T-helper 2 cell treated with Interferon-gamma antibody and Interleukin-4, amounts not matched to agents 100 ng/mL and 5 ng/mL, for 36 hours (primary cell): ENCODE measurements around the gene BCL11A. TPM values are rescaled to one million over a fixed set of nuclear protein-coding genes. Genes with fewer than 3 reads are reported as not detected.

Source experiments
- intact Hi-C: fragments of 100-400 bp; cut with micrococcal nuclease; formaldehyde crosslinking; loops from one replicate; pipeline ENCODE4 v1.15.1; 2023
- total RNA-seq: library from RNA; stranded (reverse); gene quantifications from 2 replicates; pipeline ENCODE4 v1.2.3, GENCODE V29; 2022

Gene BCL11A
- total RNA-seq, 1 donor from 2014 or later, result 0.05 TPM

DNA sequence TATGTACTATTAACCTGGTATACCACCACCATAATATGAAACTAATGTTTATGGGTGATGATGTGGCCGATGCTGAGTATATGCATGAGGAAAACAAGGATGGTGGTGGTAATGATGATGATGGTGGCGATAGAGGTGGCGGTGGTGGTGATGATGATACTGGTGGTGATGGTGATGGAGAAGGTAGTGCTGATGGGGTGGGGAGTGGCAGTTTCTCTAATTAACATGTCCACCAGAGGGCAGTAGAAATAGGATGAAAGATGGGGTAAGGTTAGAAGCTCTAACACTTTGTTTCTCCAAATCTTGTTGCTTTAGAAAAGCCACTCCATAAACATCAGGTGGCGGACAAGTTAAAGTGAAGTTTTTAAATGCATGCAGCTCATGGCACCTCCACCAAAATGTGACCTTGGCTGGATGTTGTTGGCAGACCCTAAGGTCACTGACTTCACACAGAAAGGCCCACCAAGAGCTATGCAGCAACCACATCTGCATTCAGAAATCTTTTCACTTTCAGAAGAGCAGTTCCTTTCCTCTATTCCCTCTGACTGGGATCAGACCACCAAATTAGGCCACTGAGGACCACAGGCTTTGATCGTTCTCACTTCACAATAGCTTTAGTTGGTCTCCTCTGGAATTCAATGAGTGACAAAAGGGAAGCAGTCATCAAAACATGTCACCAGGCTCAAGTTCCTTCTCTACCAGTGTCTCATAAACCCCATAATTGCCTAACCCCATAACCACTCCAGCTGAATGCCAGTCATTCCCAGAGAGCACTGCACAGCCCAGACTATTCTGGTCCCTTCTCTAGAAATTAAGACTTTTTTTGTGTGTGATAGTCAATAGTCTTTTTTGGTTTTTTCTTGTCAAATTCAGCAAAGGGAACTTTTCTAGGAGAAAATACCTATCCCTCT lies 7.5 kb upstream of the BCL11A start:
- intact Hi-C loops, result loop anchor here (1.0 kb wide), 1 partner anchor 14 kb away; no protein-coding TSS in a partner anchor

DNA sequence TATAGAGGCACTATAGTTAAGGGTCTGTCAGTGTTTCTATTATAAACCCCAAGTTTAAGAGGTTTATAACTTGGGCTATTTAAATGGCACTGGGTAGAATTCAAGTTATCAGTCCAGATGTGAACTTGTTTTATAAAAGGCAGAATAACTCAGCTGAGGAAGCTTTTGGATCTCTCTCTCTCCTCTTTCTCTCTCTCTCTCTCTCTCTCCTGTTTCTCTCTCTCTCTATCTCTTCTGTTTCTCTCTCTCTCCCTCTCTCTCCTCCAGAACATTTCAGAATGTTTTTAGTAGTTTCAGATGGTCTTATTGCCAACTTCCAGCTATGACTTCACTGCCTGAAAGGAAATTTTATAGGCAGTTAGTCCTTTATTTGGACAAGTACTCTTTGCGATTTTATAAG lies 6.4 kb upstream of the BCL11A start:
- intact Hi-C loops, result loop anchor here (1.0 kb wide), 1 partner anchor 13 kb away; no protein-coding TSS in a partner anchor

DNA sequence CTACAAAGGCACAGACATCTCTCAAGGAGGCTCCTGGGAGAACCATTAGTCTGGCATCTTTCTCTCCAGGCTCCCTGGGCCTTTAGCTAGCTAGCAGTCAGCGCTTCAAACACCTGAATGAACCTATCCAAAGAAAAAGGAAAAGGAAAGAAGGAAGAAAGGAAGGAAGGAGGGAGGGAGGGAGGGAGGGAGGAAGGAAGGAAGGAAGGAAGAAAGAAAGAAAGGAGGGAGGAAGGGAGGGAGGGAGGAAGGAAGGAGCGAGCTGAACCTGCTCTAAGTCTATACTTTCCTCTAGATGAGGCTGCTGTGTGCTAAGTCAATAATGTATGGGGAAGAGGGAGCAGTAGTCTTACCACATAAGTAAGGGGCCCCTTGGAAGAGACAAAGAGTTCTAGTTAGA lies 5.1 kb upstream of the BCL11A start:
- intact Hi-C loops, result no loop called here

DNA sequence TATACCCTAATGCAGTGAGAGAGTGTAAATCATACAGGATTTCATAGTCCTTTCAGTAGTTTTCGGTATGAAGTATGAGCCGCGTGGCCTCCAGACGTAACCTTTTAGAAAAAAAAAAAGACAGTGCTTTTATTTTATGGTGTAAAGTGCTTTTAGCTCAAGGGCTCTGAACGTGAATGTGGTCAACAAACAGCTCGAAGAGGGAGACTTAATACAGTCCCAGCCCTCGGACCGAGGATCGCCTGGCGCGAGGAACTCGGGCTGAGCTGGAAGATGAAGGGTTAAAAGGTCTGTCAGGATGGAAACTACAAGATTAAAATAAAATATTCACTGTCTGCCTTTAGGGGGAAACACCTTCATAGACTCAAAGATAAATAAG lies 4.0 kb upstream of the BCL11A start:
- intact Hi-C loops, result no loop called here

GRCh38 chr2:60556576-60557485 lies 3.4 kb upstream of the BCL11A start:
- intact Hi-C loops, result no loop called here

- intact Hi-C loops, result no loop called here
Observed at GRCh38 chr2:60556175-60556574, 2.7 kb upstream of the BCL11A start.

DNA sequence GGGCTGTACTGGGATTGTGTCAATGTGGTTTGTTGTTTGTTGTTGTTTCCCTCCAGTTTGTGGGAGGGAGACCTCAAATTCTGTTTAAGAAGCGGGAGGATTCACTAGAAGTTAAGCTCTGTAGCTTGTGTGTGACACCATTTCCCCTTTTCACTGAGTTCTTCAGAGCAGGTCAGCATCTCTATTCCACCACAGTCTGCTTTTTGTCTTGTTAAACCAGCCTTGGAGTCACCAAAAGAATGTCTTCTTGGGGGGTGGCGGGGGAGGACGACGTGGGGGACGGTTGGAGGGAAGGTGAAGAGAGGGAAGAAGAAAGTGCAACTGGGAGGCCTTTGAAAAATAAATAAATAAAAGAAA lies 2.3 kb upstream of the BCL11A start:
- intact Hi-C loops, result no loop called here

- intact Hi-C loops, result no loop called here
Observed at GRCh38 chr2:60555066-60555782, 1.8 kb upstream of the BCL11A start.

- intact Hi-C loops, result no loop called here
Observed at GRCh38 chr2:60554646-60555065, 1.2 kb upstream of the BCL11A start.

DNA sequence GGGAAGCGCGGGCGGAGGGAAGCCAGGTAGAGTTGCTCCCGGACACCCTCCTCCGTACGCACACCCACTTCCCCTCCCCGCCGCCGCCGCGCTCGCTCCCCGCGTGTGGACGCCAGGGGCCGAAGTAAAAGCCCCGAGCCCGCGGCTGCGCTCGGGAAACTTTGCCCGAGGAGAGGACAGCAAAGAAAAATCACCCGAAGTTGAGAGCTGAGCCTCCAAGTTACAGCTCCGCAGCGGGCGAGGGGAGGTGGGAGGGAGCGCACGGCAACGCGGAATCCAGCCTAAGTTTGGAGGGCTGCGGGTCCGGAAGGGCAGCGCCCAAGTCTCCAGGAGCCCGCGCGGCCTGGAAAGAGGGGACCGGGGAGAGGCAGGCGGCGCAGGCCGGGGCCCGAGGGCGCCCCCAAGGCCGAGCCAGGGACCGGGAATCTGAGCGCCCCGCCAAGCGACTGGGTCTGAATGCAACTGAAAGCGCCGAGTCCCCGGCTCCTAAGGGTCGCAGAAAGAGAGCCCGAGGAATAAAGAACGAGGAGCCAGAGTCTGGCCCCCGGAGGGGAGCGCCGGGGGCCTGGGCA lies 706 bp upstream of the BCL11A start:
- intact Hi-C loops, result no loop called here

DNA sequence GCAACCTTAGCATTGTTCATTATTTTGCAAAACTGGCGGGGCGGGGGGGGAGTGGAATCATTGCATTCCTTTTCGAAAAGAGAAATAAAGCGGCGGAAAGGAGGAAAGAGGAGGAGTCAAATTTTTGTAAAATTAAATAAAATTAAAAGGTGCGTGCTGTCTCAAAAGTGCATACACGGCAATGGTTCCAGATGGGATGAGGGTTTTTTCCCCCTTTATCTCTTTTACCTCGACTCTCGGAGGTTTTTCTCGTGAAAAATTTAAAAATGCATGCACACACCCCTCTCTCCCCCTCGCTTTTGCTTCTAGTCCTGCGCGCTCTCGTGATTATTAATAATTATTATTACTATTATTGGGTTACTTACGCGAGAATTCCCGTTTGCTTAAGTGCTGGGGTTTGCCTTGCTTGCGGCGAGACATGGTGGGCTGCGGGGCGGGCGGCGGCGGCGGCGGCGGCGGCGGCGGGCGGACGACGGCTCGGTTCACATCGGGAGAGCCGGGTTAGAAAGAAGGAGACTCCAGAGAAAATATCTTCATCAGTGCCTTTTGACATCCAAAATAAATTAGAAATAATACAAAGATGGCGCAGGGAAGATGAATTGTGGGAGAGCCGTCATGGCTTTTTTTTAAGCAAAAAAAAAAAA lies 481 bp downstream of the BCL11A start:
- intact Hi-C loops, result no loop called here

DNA sequence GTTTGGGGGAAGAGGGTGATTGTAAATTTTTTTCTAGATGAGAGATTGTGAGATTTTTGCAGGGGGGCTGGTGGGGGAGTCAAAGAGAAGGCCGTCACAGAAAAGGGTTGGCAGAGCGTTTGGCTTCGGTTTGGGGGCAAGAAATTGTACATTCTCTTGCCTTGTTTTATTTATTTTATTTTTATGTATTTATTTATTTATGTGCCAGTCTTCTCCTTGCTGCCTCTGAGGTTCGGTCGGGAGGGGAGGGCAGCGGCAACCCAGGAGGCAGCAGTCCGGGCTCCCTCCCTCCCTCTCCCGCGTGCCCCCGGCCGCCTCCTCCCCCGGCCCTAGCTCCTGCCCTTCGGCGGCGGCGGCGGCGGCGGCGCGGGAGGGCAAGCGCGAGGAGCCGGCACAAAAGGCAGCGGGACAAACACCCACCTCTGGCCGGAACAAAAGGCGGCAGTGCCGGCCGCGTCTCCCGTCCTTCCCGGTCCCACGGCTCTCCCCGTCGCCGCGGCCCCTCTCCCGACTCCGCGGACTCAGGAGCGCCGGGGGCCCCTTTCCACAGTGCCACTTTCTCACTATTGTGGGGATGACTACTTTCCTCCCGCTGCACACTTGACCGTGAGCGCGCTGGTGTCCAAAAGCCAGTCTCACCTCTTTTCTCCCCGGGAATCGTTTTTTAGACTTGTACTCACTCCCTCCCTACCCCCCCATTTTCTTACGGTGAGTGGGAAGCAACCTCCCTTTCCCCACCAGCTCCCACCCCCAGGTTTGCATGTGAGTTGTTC lies 1.2 kb downstream of the BCL11A start:
- intact Hi-C loops, result no loop called here

GRCh38 chr2:60551240-60552077 lies 2.0 kb downstream of the BCL11A start:
- intact Hi-C loops, result no loop called here

DNA sequence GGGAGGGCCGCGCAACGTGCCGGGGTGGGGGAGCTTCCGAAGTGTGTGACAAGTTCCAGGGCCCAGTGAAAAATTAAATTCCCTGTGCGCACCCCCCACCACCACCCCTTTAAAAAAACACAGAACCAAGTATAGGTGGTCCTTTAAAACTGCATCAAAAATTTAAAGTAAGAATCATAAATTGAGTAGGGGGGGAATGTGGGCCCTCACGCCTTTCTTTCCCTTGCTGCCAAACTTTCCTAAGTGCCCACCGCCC lies 2.5 kb downstream of the BCL11A start:
- intact Hi-C loops, result no loop called here

GRCh38 chr2:60550178-60550983 lies 3.1 kb downstream of the BCL11A start:
- intact Hi-C loops, result no loop called here

GRCh38 chr2:60549928-60550177 lies 3.6 kb downstream of the BCL11A start:
- intact Hi-C loops, result no loop called here

DNA sequence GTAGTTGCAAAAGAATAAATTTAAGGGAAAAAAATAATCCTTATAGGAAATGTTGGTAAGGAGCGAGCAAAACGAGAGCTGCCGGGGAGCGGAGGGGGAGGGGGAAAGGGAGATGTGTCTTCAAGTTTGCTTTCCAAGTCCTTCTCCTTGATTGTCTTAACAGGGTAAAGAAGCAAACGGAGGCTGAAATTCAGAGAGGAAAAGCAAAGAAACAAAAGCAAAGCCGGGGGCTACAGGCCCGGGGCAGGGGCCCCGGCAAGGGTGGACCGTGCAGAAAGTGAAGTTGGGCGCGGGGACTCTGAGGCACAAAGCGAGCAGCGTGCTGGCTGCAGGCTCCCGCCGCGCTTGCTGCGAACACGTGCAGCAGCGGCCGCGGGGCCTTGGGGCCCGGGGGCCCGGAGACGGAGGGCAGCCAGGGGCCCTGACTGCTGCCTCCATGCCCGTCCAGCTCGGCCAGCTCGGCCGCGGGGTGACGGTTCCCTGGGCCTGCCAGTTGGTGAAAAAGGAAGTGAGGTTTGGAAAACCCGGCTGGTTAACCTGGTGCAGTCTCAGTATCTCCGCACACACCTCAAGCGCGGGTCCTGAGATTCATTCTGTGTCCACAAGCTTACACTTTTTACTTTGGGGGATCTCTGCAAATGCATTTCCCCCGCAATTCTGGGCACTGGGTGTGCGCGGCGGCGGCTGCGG lies 4.1 kb downstream of the BCL11A start:
- intact Hi-C loops, result no loop called here

DNA sequence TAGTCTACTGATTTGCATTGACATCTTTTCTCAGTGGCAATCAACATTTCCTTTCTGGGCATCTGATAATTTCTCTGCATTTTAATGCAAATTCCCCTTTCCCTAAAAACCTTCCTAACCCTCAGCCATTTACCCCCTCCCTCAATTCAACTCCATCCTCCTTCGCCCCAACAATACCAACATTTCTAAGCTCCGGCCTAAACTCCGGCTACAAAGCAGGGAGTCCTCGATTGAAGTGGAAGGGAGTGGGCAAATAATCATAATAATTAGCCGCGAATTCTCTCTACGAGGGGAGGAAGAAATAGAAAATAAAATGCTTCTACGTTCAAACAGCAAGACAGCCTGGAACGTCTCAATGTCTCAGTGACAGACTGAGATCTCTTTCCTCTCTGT lies 4.6 kb downstream of the BCL11A start:
- intact Hi-C loops, result no loop called here
